Fibroblast of lung (primary cell): ENCODE measurements around the gene ERBB4.

Source experiments
- CTCF ChIP-seq, 2 donors: IDR thresholded peaks in 1 of 2; conservative IDR thresholded peaks in 1 of 2; 1 replicate in 1 of 2; 2 replicates in 1 of 2; pipeline ENCODE4 v1.5.1; 2011 to 2012; ENCODE audit warnings: low read length in 2 of 2, control low read depth in 1 of 2, inconsistent platforms in 1 of 2, low read depth in 1 of 2, mild to moderate bottlenecking in 1 of 2
- EZH2 ChIP-seq: IDR thresholded peaks from 2 replicates; pipeline ENCODE4 v1.5.1; 2012; ENCODE audit warnings: low read length, control low read depth, mild to moderate bottlenecking; ENCODE audit errors: missing control alignments

- TF ChIP-seq CTCF (conservative IDR thresholded peaks at IDR 0.05 in 1 of 2, IDR thresholded peaks at IDR 0.05 in 1 of 2; ENCODE audit: low read depth in 1 of 2, low read length in 2 of 2) (no peak), EZH2 (peak; percentile 39)
Measured at GRCh38 chr2:212537726-212538304, 787 bp downstream of the ERBB4 start.
